Tibial nerve (tissue), 3 donors: ENCODE measurements around the gene CLEC11A.
"Not testable (repeated sequence)": the region's sequence is repeated elsewhere in the genome, so short reads cannot be mapped to it uniquely, and the experiment has no call there.

Source experiments
- POLR2A ChIP-seq, 2 donors: fragments of 450-650 bp; IDR thresholded peaks; one replicate each; pipeline ENCODE4 v1.6.1; 2017; ENCODE audit warnings: antibody characterized with exemption in 2 of 2, mild to moderate bottlenecking in 2 of 2, moderate library complexity in 2 of 2
- TF ChIP-seq, protein P1 (sequence below), 5 experiments: fragments of 200-600 bp in 3 of 5; fragments of 450-650 bp in 2 of 5; sonication (generic) in 3 of 5; IDR thresholded peaks; one replicate each; pipeline ENCODE4 v1.5.1; 2016 to 2019; ENCODE audit warnings: antibody characterized with exemption in 5 of 5, mild to moderate bottlenecking in 3 of 5, moderate library complexity in 2 of 5

- not testable (repeated sequence) for TF ChIP-seq POLR2A (IDR thresholded peaks at IDR 0.05)
- TF ChIP-seq, protein P1, sequence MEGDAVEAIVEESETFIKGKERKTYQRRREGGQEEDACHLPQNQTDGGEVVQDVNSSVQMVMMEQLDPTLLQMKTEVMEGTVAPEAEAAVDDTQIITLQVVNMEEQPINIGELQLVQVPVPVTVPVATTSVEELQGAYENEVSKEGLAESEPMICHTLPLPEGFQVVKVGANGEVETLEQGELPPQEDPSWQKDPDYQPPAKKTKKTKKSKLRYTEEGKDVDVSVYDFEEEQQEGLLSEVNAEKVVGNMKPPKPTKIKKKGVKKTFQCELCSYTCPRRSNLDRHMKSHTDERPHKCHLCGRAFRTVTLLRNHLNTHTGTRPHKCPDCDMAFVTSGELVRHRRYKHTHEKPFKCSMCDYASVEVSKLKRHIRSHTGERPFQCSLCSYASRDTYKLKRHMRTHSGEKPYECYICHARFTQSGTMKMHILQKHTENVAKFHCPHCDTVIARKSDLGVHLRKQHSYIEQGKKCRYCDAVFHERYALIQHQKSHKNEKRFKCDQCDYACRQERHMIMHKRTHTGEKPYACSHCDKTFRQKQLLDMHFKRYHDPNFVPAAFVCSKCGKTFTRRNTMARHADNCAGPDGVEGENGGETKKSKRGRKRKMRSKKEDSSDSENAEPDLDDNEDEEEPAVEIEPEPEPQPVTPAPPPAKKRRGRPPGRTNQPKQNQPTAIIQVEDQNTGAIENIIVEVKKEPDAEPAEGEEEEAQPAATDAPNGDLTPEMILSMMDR (IDR thresholded peaks at IDR 0.05) = not testable (repeated sequence)
These were observed 43.6 kb downstream of the CLEC11A start for GRCh38 chr19:50766746-50767145.
